AG09309 (cell line): ENCODE data around the gene PCSK2.

Experiments used
- DNase-seq: peaks from one replicate; pipeline ENCODE4 v3.0.0-alpha.2; 2010; ENCODE audit warnings: low read depth
- H3K4me3 ChIP-seq: 2 replicates; pipeline ENCODE4 v1.5.1; 2011; ENCODE audit warnings: mild to moderate bottlenecking, low read depth, low read length, moderate library complexity; ENCODE audit not compliant: control insufficient read depth
- TF ChIP-seq, protein P1 (sequence below): IDR thresholded peaks from 2 replicates; pipeline ENCODE4 v1.5.1; 2011; ENCODE audit warnings: mild to moderate bottlenecking, low read depth, low read length, inconsistent platforms; ENCODE audit not compliant: insufficient read depth, control insufficient read depth; ENCODE audit errors: missing control alignments

Gene PCSK2

DNA sequence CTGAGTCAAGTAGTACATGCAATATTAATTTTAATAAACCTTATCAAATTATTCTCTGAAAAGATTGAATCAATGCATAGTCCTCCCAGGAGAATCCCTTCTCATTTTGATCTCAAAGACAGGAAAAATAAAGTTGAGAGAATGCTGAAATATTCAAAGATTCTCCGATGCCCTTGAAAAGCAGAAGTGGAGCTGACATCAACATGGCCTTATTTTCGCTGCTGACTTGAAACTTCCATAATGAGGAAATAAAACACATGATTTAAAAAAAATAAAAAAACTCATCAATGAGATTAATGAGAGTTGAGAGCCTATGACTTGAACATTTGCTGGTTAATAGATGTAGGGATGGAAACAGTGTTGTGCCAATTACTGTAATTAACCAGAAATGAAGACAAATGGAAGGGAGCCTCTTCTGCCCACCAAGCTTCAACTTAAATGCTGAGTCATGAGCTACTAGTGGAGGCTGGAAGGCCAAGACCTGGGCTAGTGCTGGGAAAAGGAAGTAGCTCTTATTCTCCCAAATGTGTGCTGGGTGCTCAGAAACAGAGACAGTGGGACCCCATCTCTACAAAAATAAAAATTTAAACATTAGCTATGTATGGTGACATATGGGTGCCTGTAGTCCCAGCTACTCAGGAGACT is 164.4 kb downstream of the PCSK2 start:
- no peak for DNase-seq
- TF ChIP-seq, protein P1, sequence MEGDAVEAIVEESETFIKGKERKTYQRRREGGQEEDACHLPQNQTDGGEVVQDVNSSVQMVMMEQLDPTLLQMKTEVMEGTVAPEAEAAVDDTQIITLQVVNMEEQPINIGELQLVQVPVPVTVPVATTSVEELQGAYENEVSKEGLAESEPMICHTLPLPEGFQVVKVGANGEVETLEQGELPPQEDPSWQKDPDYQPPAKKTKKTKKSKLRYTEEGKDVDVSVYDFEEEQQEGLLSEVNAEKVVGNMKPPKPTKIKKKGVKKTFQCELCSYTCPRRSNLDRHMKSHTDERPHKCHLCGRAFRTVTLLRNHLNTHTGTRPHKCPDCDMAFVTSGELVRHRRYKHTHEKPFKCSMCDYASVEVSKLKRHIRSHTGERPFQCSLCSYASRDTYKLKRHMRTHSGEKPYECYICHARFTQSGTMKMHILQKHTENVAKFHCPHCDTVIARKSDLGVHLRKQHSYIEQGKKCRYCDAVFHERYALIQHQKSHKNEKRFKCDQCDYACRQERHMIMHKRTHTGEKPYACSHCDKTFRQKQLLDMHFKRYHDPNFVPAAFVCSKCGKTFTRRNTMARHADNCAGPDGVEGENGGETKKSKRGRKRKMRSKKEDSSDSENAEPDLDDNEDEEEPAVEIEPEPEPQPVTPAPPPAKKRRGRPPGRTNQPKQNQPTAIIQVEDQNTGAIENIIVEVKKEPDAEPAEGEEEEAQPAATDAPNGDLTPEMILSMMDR, result no peak

DNA sequence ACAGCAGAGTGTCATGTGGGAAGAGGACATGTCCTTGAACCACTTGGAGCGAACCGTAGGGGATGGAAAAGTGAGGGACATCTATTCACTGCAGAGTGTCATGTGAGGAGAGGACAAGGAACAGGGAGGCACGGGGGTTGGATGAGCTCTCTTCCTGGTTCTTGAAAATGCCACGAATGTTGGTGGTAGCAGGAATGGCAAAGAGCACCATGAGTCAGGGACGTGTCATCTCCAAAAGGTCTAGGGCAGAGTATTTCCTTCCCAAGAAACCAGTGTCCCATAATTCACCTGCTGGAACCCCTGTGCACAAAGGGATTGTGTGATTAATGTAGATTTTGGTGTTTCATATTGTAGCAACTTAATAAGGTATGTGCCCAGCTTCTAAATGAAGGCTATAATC is 167.6 kb downstream of the PCSK2 start:
- no peak overlapping the region for H3K4me3 ChIP-seq
- TF ChIP-seq, protein P1, result no peak
- DNase-seq, result no peak

More for the DNA sequence above, 164.4 kb downstream of the PCSK2 start:
- H3K4me3 ChIP-seq, result no peak overlapping the region

DNA sequence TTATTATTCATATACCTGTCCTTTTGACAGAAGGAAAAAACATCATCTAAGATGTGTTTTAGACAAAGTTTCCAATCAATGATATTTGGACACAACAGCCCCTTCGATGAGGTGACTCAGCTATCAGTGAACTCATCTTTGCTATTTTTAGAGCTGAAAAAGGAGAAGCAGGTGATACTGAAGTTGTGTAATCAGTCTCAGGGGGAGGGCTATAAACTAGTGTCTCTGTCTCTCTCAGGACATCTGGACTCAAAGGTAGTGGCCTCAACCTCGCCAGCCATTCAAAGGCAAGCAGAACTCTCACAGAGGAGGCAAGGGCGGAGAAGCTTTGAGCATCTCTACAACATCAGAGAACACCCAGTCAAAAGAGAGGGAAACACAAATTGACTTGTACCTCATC is 168.9 kb downstream of the PCSK2 start:
- no peak for DNase-seq
- TF ChIP-seq, protein P1, result no peak

DNA sequence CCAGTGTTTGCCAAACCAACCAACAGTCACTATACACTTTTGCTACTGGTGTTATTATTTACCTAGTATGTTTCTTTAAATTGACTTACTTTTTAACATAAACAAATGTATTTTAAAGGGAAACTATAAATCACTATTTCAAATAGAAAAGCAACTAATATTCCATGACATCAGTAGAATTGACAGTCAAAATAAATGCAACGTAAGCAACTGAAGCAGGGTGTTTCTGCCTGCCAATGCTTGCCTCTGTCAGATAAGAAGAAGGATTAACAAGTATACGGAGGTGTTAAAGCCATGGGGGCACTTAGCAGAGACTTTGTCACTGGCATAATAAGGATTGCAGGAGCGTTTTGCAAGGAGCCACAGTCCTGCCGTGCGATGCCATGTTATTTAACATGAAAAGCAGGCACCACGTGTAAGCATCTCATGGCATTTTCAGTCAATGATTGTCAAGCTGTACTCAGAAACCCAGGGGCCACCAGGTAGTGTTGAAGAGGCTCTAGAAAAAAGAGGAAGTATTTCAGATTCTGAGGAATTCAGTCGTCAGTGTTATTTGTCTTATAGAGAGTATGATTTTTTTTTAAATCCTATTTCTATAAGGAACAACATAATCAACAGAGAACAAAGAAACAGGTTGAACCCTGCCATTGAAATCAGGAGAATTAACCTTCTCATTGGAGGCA is 172.6 kb downstream of the PCSK2 start:
- TF ChIP-seq, protein P1, result no peak
- DNase-seq, result no peak

More for the DNA sequence above, 168.9 kb downstream of the PCSK2 start:
- H3K4me3 ChIP-seq, result no peak overlapping the region

DNA sequence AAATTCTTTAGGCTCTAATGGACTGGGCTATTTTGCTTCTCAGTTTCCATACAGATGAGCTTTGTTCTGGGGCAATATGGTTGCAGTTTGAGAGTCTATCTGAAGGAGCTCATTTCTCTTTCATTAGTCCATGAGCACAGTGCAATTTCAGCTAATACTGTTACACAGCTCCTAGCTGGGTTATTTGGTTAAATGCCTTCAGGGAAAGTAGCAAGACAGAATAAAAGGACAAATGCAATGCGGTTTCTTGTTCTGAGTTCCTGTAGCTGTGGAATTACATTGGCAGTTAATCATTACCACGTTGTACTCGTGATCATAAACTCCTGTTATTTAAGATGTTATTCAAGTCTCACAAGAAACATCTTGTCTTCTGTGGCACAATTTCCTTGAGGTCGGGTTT is 176.6 kb downstream of the PCSK2 start:
- H3K4me3 ChIP-seq, result no peak overlapping the region
- no peak for DNase-seq
- TF ChIP-seq, protein P1, result no peak

More for the DNA sequence above, 172.6 kb downstream of the PCSK2 start:
- H3K4me3 ChIP-seq, result no peak overlapping the region

DNA sequence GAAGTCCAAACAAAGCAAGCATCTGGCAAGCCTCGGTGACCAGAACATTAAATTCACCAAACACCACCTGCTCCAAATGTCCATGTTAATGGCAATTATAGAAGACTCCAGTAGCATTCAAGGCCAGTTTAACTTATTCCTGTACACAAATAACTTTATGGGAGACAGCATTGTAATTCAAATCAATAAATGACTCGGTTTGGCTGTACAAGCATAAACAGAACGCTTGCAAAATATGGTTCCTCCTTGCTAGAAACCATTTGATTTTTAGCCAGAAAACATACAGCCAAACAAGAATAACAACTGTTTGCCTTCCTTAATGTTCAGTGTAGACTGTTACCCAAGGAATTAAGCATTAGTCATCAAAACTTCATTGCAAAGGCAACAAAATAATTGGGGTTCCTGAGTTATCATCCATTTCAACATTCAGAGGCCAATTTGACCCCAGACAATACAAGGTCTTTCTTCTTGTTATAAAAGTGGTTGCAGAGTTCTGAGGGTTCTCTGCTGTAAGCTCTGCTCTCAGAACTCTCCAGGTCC is 179.3 kb downstream of the PCSK2 start:
- H3K4me3 ChIP-seq, result no peak overlapping the region
- TF ChIP-seq, protein P1, result no peak
- DNase-seq, result no peak

DNA sequence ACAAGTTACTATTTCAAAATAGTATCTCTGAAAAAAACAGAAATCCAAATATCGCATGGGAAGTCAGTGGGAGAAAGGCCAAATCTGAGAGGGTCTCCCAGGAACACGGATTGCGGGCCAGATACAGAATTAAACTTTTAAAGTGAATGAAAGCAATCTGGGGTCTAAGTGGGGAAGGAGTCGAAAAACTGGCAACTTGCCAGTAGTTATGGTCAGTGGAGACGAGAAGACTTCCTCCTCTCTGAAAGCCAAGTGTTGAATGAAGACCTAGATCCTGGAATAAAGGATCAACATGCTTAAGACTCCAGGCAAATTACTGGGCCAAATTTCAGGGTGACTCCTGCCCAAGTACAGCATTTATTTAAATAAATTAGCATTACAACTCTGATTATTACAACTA is 180.7 kb downstream of the PCSK2 start:
- TF ChIP-seq, protein P1, result no peak
- DNase-seq, result no peak
- no peak overlapping the region for H3K4me3 ChIP-seq
